Glomerular visceral epithelial cell (primary cell): ENCODE data around the gene SRSF7.
A peak's percentile ranks its signal among the peaks of the same experiment; 100 is the strongest.
"Not testable (repeated sequence)": the region's sequence is repeated elsewhere in the genome, so short reads cannot be mapped to it uniquely, and the experiment has no call there.

ENCODE experiments used
- DNase-seq: peaks from one replicate; pipeline ENCODE4 v3.0.0-alpha.2; 2016; ENCODE audit errors: extremely low spot score

SRSF7 gene

GRCh38 chr2:38731684-38732221, 19.4 kb downstream of the SRSF7 start:
- DNase-seq: no peak

GRCh38 chr2:38731090-38731489, 20.1 kb downstream of the SRSF7 start:
- DNase-seq: no peak

GRCh38 chr2:38728694-38729093, 22.5 kb downstream of the SRSF7 start:
- no peak for DNase-seq

- no peak for DNase-seq
These were observed 23.5 kb downstream of the SRSF7 start for GRCh38 chr2:38727661-38728060.

- no peak for DNase-seq
These were observed 28.0 kb downstream of the SRSF7 start for GRCh38 chr2:38723173-38723572.

GRCh38 chr2:38722271-38723061, 28.7 kb downstream of the SRSF7 start:
- no peak for DNase-seq

- DNase-seq: peak; percentile 99
These were observed 30.4 kb downstream of the SRSF7 start for GRCh38 chr2:38720613-38721241.

- no peak for DNase-seq
These were observed 31.5 kb downstream of the SRSF7 start for GRCh38 chr2:38719706-38720105.

GRCh38 chr2:38718601-38719000, 32.6 kb downstream of the SRSF7 start:
- no peak for DNase-seq

GRCh38 chr2:38716185-38716584, 35.0 kb downstream of the SRSF7 start:
- DNase-seq: no peak

- not testable (repeated sequence) for DNase-seq
These were observed 36.2 kb downstream of the SRSF7 start for GRCh38 chr2:38714941-38715340.

- DNase-seq: no peak
These were observed 37.8 kb downstream of the SRSF7 start for GRCh38 chr2:38713338-38713737.

- no peak for DNase-seq
These were observed 38.3 kb downstream of the SRSF7 start for GRCh38 chr2:38712871-38713270.

- no peak for DNase-seq
These were observed 38.7 kb downstream of the SRSF7 start for GRCh38 chr2:38712413-38712812.

GRCh38 chr2:38711558-38711957, 39.6 kb downstream of the SRSF7 start:
- no peak for DNase-seq

- DNase-seq: no peak
These were observed 41.5 kb downstream of the SRSF7 start for GRCh38 chr2:38709567-38710194.

GRCh38 chr2:38708900-38709566, 42.1 kb downstream of the SRSF7 start:
- no peak for DNase-seq

- not testable (repeated sequence) for DNase-seq
These were observed 42.7 kb downstream of the SRSF7 start for GRCh38 chr2:38708491-38708890.

GRCh38 chr2:38706846-38707345, 44.3 kb downstream of the SRSF7 start:
- no peak for DNase-seq

- no peak for DNase-seq
These were observed 46.5 kb downstream of the SRSF7 start for GRCh38 chr2:38704664-38705063.

GRCh38 chr2:38703336-38703735, 47.8 kb downstream of the SRSF7 start:
- DNase-seq: not testable (repeated sequence)

- DNase-seq: peak; percentile 58
These were observed 48.7 kb downstream of the SRSF7 start for GRCh38 chr2:38702413-38702812.
